Heart left ventricle (tissue), 13 donors: ENCODE measurements around the gene SEC24C.

Experiments
- POLR2A ChIP-seq, 2 donors: fragments of 450-650 bp; IDR thresholded peaks; one replicate each; pipeline ENCODE4 v1.6.1; 2017; ENCODE audit warnings: antibody characterized with exemption in 2 of 2, mild to moderate bottlenecking in 2 of 2, moderate library complexity in 2 of 2
- TF ChIP-seq, protein P1 (sequence below), 12 donors: fragments of 200-600 bp; sonication (generic) in 4 of 12; IDR thresholded peaks; one replicate each; pipeline versions ENCODE4 v1.5.0 to v1.8.0; 2018 to 2022; ENCODE audit warnings: antibody characterized with exemption in 12 of 12, mild to moderate bottlenecking in 5 of 12
- donor health status: ischemic (EF 13 %, LVEDD 7.1; RV severe dilation, severe dysfunction).
- donor health status: DM: no; HTN: yes; CAD: no.
- donor health status: DM: no; HTN: no; CAD: no.
- donor health status: ischemic (EF 25% LVEDD 6.9; RV normal size, moderate dysfunction).
- donor health status: ischemic (EF 25% LVEDD 5.7; RV mildly dilated, moderate dysfunction).
- donor health status: ischemic (EF 35%, LVEDD 5.7; RV mildly dilated, moderate dysfunction).
- donor health status: nonischemic (EF 11% LVEDD 7.7; RV severe dilation, severe dysfunction).
- donor health status: DM: yes; HTN: yes; CAD: no.
- donor health status: PGD.
- donor health status: ischemic (EF 29% LVEDD 5.4; RV normal size, mild dysfunction).
- donor health status: nonischemic (EF 23%, LVEDD 6.1; RV moderate dilation, normal function).

DNA sequence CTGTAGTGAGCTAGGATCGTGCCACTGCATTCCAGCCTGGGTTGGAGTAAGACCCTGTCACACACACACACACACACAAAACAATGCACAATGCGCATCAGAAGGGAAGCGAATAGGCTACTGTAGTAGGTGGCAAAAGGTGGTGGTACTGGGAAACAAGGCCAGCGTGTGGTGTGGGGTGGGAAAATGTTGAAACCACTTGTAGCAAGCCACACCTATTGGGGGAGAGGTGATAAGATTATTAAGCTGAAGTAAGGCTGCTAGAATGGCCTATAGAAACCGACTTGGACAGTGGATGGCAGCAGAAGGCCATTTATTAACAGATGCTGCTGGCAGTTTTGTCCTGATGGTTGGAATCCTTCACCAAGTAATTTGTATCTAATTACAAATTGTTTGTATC, 30.5 kb downstream of the SEC24C start:
- TF ChIP-seq, protein P1, sequence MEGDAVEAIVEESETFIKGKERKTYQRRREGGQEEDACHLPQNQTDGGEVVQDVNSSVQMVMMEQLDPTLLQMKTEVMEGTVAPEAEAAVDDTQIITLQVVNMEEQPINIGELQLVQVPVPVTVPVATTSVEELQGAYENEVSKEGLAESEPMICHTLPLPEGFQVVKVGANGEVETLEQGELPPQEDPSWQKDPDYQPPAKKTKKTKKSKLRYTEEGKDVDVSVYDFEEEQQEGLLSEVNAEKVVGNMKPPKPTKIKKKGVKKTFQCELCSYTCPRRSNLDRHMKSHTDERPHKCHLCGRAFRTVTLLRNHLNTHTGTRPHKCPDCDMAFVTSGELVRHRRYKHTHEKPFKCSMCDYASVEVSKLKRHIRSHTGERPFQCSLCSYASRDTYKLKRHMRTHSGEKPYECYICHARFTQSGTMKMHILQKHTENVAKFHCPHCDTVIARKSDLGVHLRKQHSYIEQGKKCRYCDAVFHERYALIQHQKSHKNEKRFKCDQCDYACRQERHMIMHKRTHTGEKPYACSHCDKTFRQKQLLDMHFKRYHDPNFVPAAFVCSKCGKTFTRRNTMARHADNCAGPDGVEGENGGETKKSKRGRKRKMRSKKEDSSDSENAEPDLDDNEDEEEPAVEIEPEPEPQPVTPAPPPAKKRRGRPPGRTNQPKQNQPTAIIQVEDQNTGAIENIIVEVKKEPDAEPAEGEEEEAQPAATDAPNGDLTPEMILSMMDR (IDR thresholded peaks at IDR 0.05): no peak
- no peak for TF ChIP-seq POLR2A (IDR thresholded peaks at IDR 0.05)
